ENCODE measurements around the gene SHISA5. TPM values are rescaled to one million over a fixed set of nuclear protein-coding genes. Genes with fewer than 3 reads are reported as not detected.

Gene SHISA5
- total and polyA plus RNA-seq, 2 of the 8 experiments (the other 6 are each of a cell fraction or from before 2014, with no cell fraction given): 196 to 315 TPM

DNA sequence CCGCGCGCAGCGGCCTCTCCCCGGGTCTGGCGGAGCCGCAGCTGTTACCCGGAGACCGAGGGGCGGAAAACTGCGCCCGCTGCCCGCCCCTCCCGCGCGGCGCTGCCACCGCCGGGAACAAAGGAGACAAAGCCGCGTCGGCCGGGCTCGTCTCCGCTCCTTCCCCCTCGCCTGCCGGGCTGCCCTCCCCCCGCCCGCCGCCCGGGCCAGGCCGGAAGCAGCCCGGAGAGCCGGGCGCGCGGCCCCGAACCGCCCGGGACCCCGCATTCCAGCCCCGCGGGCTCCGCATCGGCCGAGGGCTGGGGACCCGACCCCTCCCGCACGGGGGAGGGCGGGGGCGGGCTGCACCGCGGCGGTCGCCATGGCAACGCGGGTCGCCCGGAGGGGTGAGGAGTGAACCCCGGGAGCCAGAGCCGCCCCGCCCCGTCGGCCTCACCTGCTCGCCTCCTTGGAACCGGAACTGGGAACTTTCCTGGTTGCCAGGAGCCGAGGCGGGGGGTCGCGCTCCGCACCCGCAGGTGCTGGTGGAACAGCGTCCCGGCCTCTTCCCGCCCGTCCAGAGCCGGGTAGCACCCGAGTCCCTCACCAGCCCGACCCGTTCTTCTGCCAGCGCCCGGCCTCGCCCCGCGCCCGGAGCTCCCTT is 74.5 kb downstream of the SHISA5 start:
- Histone ChIP-seq H4K91ac (replicated peaks; ENCODE audit: insufficient read length, low read length) (peak overlapping the region; percentile 71), H3K4me2 (ENCODE audit: insufficient read depth in 1 of 2, low read depth in 2 of 2, low read length in 2 of 2) (peak overlapping the region; percentile 74 to 77), H4K8ac (ENCODE audit: extremely low read depth, insufficient read depth, low read length) (no peak overlapping the region; the same call in 1 of the 2 replicates), H3K4me3 (ENCODE audit: extremely low read depth in 1 of 4, insufficient read depth in 2 of 4, low read depth in 3 of 4, low read length in 4 of 4) (peak overlapping the region; percentile 66 to 85 (median 76)), H2BK120ac (replicated peaks; ENCODE audit: low read depth, low read length) (no peak overlapping the region), H3K4me1 (replicated peaks in 1 of 4; ENCODE audit: control insufficient read depth in 3 of 4, insufficient read depth in 4 of 4, low read length in 3 of 4) (peaks cover 7 to 37% (median 22%) of the 10 kb centered on the region in 4 experiments), H2BK20ac (ENCODE audit: low read length) (no peak overlapping the region), H3K9me3 (ENCODE audit: insufficient read depth in 2 of 2, low read depth in 1 of 2, low read length in 1 of 2) (no peaks in the 10 kb centered on the region), H3K23ac (ENCODE audit: insufficient read length) (no peak overlapping the region), H4K20me1 (replicated peaks in 1 of 2; ENCODE audit: control insufficient read depth in 1 of 2, insufficient read depth in 2 of 2, low read length in 2 of 2) (peaks cover 4 to 19% of the 10 kb centered on the region in 2 experiments), H3K27ac (ENCODE audit: low read depth, low read length) (peak overlapping the region; percentile 94), H2BK5ac (ENCODE audit: low read depth, low read length) (peak overlapping the region; percentile 91), H3K4ac (replicated peaks; ENCODE audit: insufficient read length, low read depth, low read length) (no peak overlapping the region), H2BK12ac (ENCODE audit: low read depth, low read length) (0 out of 2 replicates have a peak overlapping the region, but pooled peaks have one; percentile 9), H2AK5ac (ENCODE audit: low read depth, low read length) (no peak overlapping the region), H3K36me3 (ENCODE audit: control insufficient read depth in 2 of 4, insufficient read depth in 4 of 4, low read length in 3 of 4) (peaks cover 4 to 23% (median 12%) of the 10 kb centered on the region in 4 experiments; a peak in 7 of 8 replicates), H3K56ac (replicated peaks; ENCODE audit: insufficient read length, low read depth, low read length) (peak overlapping the region; percentile 74), H3K9ac (replicated peaks in 1 of 4; ENCODE audit: extremely low read depth in 1 of 4, low read depth in 3 of 4, low read length in 3 of 4) (peak overlapping the region; percentile 49 to 98 (median 94)), H3K79me1 (ENCODE audit: low read depth, low read length) (peaks cover 31% of the 10 kb centered on the region), H3K27me3 (replicated peaks in 1 of 4; ENCODE audit: control insufficient read depth in 3 of 4, extremely low read depth in 1 of 4, insufficient read depth in 3 of 4, low read length in 3 of 4) (no peaks in the 10 kb centered on the region), H3K23me2 (ENCODE audit: low read depth, low read length) (peaks cover 13% of the 10 kb centered on the region), H3K79me2 (ENCODE audit: control insufficient read depth in 1 of 2, insufficient read depth in 2 of 2, low read length in 2 of 2) (peaks cover 30 to 56% of the 10 kb centered on the region in 2 experiments), H2AFZ (ENCODE audit: low read length) (no peak overlapping the region), H3K14ac (ENCODE audit: insufficient read length) (no peak overlapping the region), H2BK15ac (ENCODE audit: low read length) (no peak overlapping the region), H4K5ac (ENCODE audit: insufficient read length, low read depth, low read length) (peak overlapping the region; percentile 71), H3K18ac (ENCODE audit: extremely low read depth, low read length) (peak overlapping the region; percentile 83)
- FAIRE-seq (no peak), DNase-seq (ENCODE audit: low read depth in 1 of 2, low spot score in 2 of 2) (peak in 1 of 2 experiments; percentile 90)
- ChIA-PET CTCF (ENCODE audit: partially characterized antibody) (interaction anchor here (1.0 to 5.4 kb wide), 4 partner anchors 15 to 29 kb away, joined by 5 to 34 read pairs (median 11); no protein-coding TSS in a partner anchor), POLR2A (ENCODE audit: partially characterized antibody) (interaction anchor here (0.7 to 31.5 kb wide), 25 partner anchors 8 to 270 kb away, joined by 3 to 650 read pairs (median 5); partner anchors contain the start of genes ATRIP, CCDC51, FBXW12 and TMA7)
- WGBS, 2 experiments (ENCODE audit: extremely low coverage in 1 of 2, insufficient coverage in 1 of 2, insufficient read length in 1 of 2, insufficient replicate concordance in 2 of 2, low coverage in 1 of 2, low lambda C conversion rate in 2 of 2, missing lambda C conversion rate in 1 of 2): 1% methylated on average over 10 of the region's 86 CpGs; no CpG with 5 or more reads in 1 of the 2 experiments
- TF ChIP-seq TEAD4 (IDR thresholded peaks at IDR 0.05; ENCODE audit: low read depth, low read length) (0 out of 2 replicates have a peak, but pooled peaks have one; percentile 65), PHF8 (conservative IDR thresholded peaks at IDR 0.05; ENCODE audit: low read depth, low read length) (peak; percentile 46; the same call in 1 of the 2 replicates), POU5F1 (IDR thresholded peaks at IDR 0.05; ENCODE audit: low read depth, low read length) (no peak), SIN3A (conservative IDR thresholded peaks at IDR 0.05 in 1 of 2, IDR thresholded peaks at IDR 0.05 in 1 of 2; ENCODE audit: low read depth in 1 of 2, low read length in 2 of 2) (peak; percentile 43 to 71; a peak in 2 of 4 replicates), TAF1 (IDR thresholded peaks at IDR 0.05; ENCODE audit: low read depth, low read length) (0 out of 2 replicates have a peak, but pooled peaks have one; percentile 37), POLR2A (IDR thresholded peaks at IDR 0.05; ENCODE audit: control extremely low read depth in 1 of 2, low read depth in 2 of 2, low read length in 2 of 2) (peak in 1 of 2 experiments; percentile 55; a peak in 2 of 3 replicates), HDAC2 (IDR thresholded peaks at IDR 0.05; ENCODE audit: borderline replicate concordance in 1 of 2, low read depth in 2 of 2, low read length in 2 of 2) (peak in 1 of 2 experiments; percentile 88; a peak in 1 of 4 replicates), TAF7 (optimal IDR thresholded peaks at IDR 0.05; ENCODE audit: borderline replicate concordance, low read depth, low read length) (peak; percentile 16), KDM4A (IDR thresholded peaks at IDR 0.05; ENCODE audit: low read depth, low read length, severe bottlenecking) (peak; percentile 41), MAFK (IDR thresholded peaks at IDR 0.05; ENCODE audit: low read depth, low read length) (no peak), EZH2 (IDR thresholded peaks at IDR 0.05; ENCODE audit: low read depth, low read length, severe bottlenecking) (no peak)

All from H1 (cell line).